Pancreas (tissue), 10 donors: Measurements from ENCODE around the gene OSBPL3. TPM values are rescaled to one million over a fixed set of nuclear protein-coding genes. Genes with fewer than 3 reads are reported as not detected.

ENCODE experiments used
- ATAC-seq, 4 donors: fragments of 200-7000 bp; cut with Tn5 transposase; one replicate each; pipeline versions ENCODE4 v1.8.0 to v1.9.1; 2020; ENCODE audit warnings: mild to moderate bottlenecking in 4 of 4, moderate library complexity in 4 of 4
- DNase-seq, 6 donors: peaks; one replicate each; pipeline ENCODE4 v3.0.0-alpha.2; 2020
- FAIRE-seq: peaks from 2 replicates; lab custom pipeline; 2012; peaks lifted over from hg19 to GRCh38; lab: Jason Lieb, UNC
- H3K27ac ChIP-seq, 4 donors: fragments of 200-600 bp; sonication (generic); 1 replicate in 3 of 4; 2 replicates in 1 of 4; pipeline versions ENCODE4 v1.5.0 to v1.8.0; 2020
- H3K27me3 ChIP-seq, 4 donors: fragments of 200-600 bp; one replicate each; pipeline ENCODE4 v1.8.0; 2021
- H3K36me3 ChIP-seq, 3 donors: fragments of 200-600 bp; sonication (generic) in 1 of 3; one replicate each; pipeline versions ENCODE4 v1.5.0 to v1.8.0; 2020 to 2021
- H3K4me1 ChIP-seq, 3 donors: fragments of 200-600 bp; one replicate each; pipeline ENCODE4 v1.8.0; 2021
- H3K4me3 ChIP-seq, 4 donors: fragments of 200-600 bp; sonication (generic) in 2 of 4; one replicate each; pipeline versions ENCODE4 v1.5.0 to v1.8.0; 2020 to 2021
- H3K9me3 ChIP-seq, 4 donors: fragments of 200-600 bp; one replicate each; pipeline ENCODE4 v1.8.0; 2021
- CTCF ChIP-seq, 4 donors: fragments of 200-600 bp; sonication (generic) in 3 of 4; IDR thresholded peaks; one replicate each; pipeline versions ENCODE4 v1.5.0 to v1.8.0; 2021; ENCODE audit warnings: antibody characterized with exemption in 4 of 4
- WGBS, 2 donors: extraction: QIAGEN DNeasy Blood & Tissue Kit; methylation state at CpG; one replicate each; pipeline ENCODE4 v1.1.7; 2013; 5-methylcytosine and 5-hydroxymethylcytosine counted together
- intact Hi-C, 3 donors: fragments of 100-400 bp; cut with DNase I; formaldehyde crosslinking; loops; one replicate each; pipeline versions ENCODE4 v1.11.1 to v1.14.2; 2022
- polyA plus RNA-seq, 2 donors: library from polyadenylated mRNA; stranded (reverse); fragments of 200-250 nt; gene quantifications; one replicate each; pipeline ENCODE4 v1.2.3, GENCODE V29; 2013
- total RNA-seq, 6 donors: library from RNA; stranded (reverse); fragmentation: NEBNext Ultra II Directional in 4 of 6; extraction: Animal tissue kit (Norgen Biotek cat#: 25700) in 4 of 6; gene quantifications; one replicate each; pipeline versions ENCODE4 v1.2.1 to v1.2.4, GENCODE V29; 2021 to 2023
- donor health status: healthy with polysubstance abuse.
- donor health status: DM: no; HTN: no; CAD: no; lungs with moderate emphysema.
- donor health status: DM: no; HTN: no; CAD: no.
- donor health status: control.
- donor health status: control.
- donor health status: Bipolar disorder and iron deficiency.
- donor health status: DM: yes; HTN: yes; CAD: no.
- donor health status: DM: no; HTN: no; CAD: no.
- donor health status: DM: no; HTN: no; CAD: no.
- donor health status: DM: yes; HTN: yes; CAD: no.

Gene OSBPL3
- total and polyA plus RNA-seq, 8 donors = 1.5 to 9.5 (median 3.9) TPM

- no peak for DNase-seq
- Histone ChIP-seq H3K4me3 (no peak overlapping the region), H3K9me3 (no peaks in the 10 kb centered on the region), H3K27me3 (no peaks in the 10 kb centered on the region), H3K4me1 (peaks cover 0 to 3% (median 0%) of the 10 kb centered on the region in 3 donors), H3K36me3 (no peaks in the 10 kb centered on the region), H3K27ac (no peak overlapping the region)
- no peak for ATAC-seq
- FAIRE-seq = no peak
- intact Hi-C loops = no loop called here
- no peak for TF ChIP-seq CTCF (IDR thresholded peaks at IDR 0.05)
- 88 to 92% methylated on average over 4 of the region's 4 CpGs for WGBS, 2 donors
Measured at GRCh38 chr7:24910551-24911212, 69.3 kb downstream of the OSBPL3 start.

DNA sequence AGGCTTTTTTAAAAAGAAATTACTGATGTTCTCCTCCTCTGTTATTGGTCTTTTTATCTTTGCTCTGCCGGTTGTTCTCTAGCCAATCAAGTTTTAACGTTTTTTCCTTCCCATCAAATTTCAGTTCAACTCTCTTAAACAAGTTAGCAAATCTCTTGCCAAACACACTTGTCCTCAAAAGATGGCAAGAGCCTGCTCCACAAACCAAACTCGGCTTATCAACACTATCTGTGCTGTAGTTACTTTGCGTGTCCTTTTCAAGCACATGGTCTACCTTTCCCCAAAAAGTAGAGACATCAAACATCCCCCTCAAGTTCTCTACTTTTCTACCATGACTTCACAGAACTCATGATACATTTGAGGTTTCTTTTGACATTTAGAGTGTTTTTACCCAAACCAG lies 71.3 kb downstream of the OSBPL3 start:
- ATAC-seq (no peak), DNase-seq (no peak), FAIRE-seq (no peak)
- no peaks in the 10 kb centered on the region for H3K36me3 ChIP-seq
- H3K9me3 ChIP-seq = no peaks in the 10 kb centered on the region
- no peak for TF ChIP-seq CTCF (IDR thresholded peaks at IDR 0.05)
- intact Hi-C loops = no loop called here
- no peak overlapping the region for H3K4me3 ChIP-seq
- 81 to 85% methylated on average over 4 of the region's 4 CpGs for WGBS, 2 donors
- H3K27me3 ChIP-seq = no peaks in the 10 kb centered on the region
- H3K4me1 ChIP-seq = peaks cover 0 to 13% (median 5%) of the 10 kb centered on the region in 3 donors
- H3K27ac ChIP-seq = no peak overlapping the region

GRCh38 chr7:24908166-24908565 lies 71.8 kb downstream of the OSBPL3 start:
- TF ChIP-seq CTCF (IDR thresholded peaks at IDR 0.05) = no peak

DNA sequence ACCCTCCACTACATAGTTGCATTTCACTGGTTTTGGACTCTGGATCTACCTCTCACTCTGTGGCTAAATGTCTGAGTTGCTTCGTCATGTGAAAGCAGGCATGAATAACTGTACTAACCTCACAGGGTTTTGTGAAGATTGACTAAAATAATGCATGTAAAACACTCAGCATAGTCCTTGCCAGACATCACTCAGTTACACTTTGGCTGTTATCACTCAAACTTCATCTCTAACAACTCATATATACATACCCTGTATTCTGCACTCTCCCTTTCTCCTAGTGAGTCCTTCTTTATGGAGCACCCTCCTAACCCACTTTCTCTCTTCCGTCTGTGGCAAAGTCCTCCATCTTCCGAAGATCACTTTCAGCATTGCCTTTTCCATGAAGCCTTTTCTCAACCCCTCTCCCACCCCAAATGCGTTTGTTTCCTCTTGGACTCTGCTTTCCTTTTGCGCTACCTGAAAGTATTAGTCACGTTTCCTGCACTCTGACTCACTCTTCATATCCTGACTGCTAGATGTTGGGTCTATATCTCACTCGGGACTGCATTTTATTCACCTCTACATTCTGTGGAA lies 72.6 kb downstream of the OSBPL3 start:
- FAIRE-seq (no peak), ATAC-seq (peak in 1 of 4 donors; percentile 34), DNase-seq (no peak)
- no peaks in the 10 kb centered on the region for H3K9me3 ChIP-seq
- H3K36me3 ChIP-seq = no peaks in the 10 kb centered on the region
- no peak overlapping the region for H3K4me3 ChIP-seq
- 89 to 91% methylated on average over 7 of the region's 7 CpGs for WGBS, 2 donors
- H3K4me1 ChIP-seq = peaks cover 0 to 13% (median 5%) of the 10 kb centered on the region in 3 donors
- no peak for TF ChIP-seq CTCF (IDR thresholded peaks at IDR 0.05)
- intact Hi-C loops = no loop called here
- no peak overlapping the region for H3K27ac ChIP-seq
- no peaks in the 10 kb centered on the region for H3K27me3 ChIP-seq

More at GRCh38 chr7:24908166-24908565, 71.8 kb downstream of the OSBPL3 start:
- Histone ChIP-seq H3K27ac (no peak overlapping the region), H3K4me3 (no peak overlapping the region), H3K27me3 (no peaks in the 10 kb centered on the region), H3K9me3 (no peaks in the 10 kb centered on the region), H3K4me1 (peaks cover 0 to 13% (median 5%) of the 10 kb centered on the region in 3 donors), H3K36me3 (no peaks in the 10 kb centered on the region)
- FAIRE-seq = no peak
- no peak for ATAC-seq
- 94 to 95% methylated on average over 3 of the region's 3 CpGs for WGBS, 2 donors
- no peak for DNase-seq
- intact Hi-C loops = no loop called here
